ENCODE results near the gene RHD. TPM values are rescaled to one million over a fixed set of nuclear protein-coding genes. Genes with fewer than 3 reads are reported as not detected.
A peak's percentile ranks its signal among the peaks of the same experiment; 100 is the strongest.
"Not testable (repeated sequence)": the region's sequence is repeated elsewhere in the genome, so short reads cannot be mapped to it uniquely, and the experiment has no call there.

RHD gene
- total RNA-seq: not detected

GRCh38 chr1:25272238-25272637, at the start of gene RHD:
RHD (plus strand) TSS chr1:25272509; CDS start chr1:25272548, 39 bp downstream.
- H3K4me3 ChIP-seq; H3K36me3 ChIP-seq; DNase-seq (ENCODE audit: low spot score); ATAC-seq (ENCODE audit: insufficient number of reproducible peaks, low FRiP score, low read depth); H3K27ac ChIP-seq; H3K9me3 ChIP-seq; H3K27me3 ChIP-seq (replicated peaks; ENCODE audit: insufficient read depth); H3K4me1 ChIP-seq (ENCODE audit: control insufficient read depth in 1 of 2, low read depth in 2 of 2): not testable (repeated sequence)

GRCh38 chr1:25222606-25223005, 49.7 kb upstream of the RHD start:
- Histone ChIP-seq H3K9me3 (no peaks in the 10 kb centered on the region), H3K4me3 (no peak overlapping the region), H3K27ac (no peak overlapping the region), H3K36me3 (peaks cover 52% of the 10 kb centered on the region), H3K27me3 (replicated peaks; ENCODE audit: insufficient read depth) (no peaks in the 10 kb centered on the region), H3K4me1 (ENCODE audit: control insufficient read depth in 1 of 2, low read depth in 2 of 2) (no peaks in the 10 kb centered on the region)
- ATAC-seq (ENCODE audit: insufficient number of reproducible peaks, low FRiP score, low read depth): no peak
- no peak for DNase-seq (ENCODE audit: low spot score)
- no peak for TF ChIP-seq CTCF (IDR thresholded peaks at IDR 0.05)

GRCh38 chr1:25223471-25223870, 48.8 kb upstream of the RHD start:
- H3K9me3 ChIP-seq: no peaks in the 10 kb centered on the region
- DNase-seq (ENCODE audit: low spot score): no peak
- H3K4me3 ChIP-seq: no peak overlapping the region
- no peaks in the 10 kb centered on the region for H3K27me3 ChIP-seq (replicated peaks; ENCODE audit: insufficient read depth)
- H3K27ac ChIP-seq: no peak overlapping the region
- no peaks in the 10 kb centered on the region for H3K4me1 ChIP-seq (ENCODE audit: control insufficient read depth in 1 of 2, low read depth in 2 of 2)
- peaks cover 60% of the 10 kb centered on the region for H3K36me3 ChIP-seq
- no peak for TF ChIP-seq CTCF (IDR thresholded peaks at IDR 0.05)
- no peak for ATAC-seq (ENCODE audit: insufficient number of reproducible peaks, low FRiP score, low read depth)

GRCh38 chr1:25232027-25232865, 40.1 kb upstream of the RHD start, which contains the start of gene SYF2:
SYF2 (minus strand) TSS chr1:25232502; CDS start chr1:25232467, 35 bp downstream.
- peak within 1 kb of the TSS; percentile 85 to 94 for H3K27ac ChIP-seq
- no peak for TF ChIP-seq CTCF (IDR thresholded peaks at IDR 0.05)
- no peaks in the 10 kb centered on the region for H3K9me3 ChIP-seq
- H3K4me1 ChIP-seq (ENCODE audit: control insufficient read depth in 1 of 2, low read depth in 2 of 2): peaks cover 15 to 23% of the 10 kb centered on the region in 2 donors
- ATAC-seq (ENCODE audit: insufficient number of reproducible peaks, low FRiP score, low read depth): peak; percentile 94
- H3K36me3 ChIP-seq: peaks cover 23% of the 10 kb centered on the region
- peak within 1 kb of the TSS; percentile 83 for H3K4me3 ChIP-seq
- DNase-seq (ENCODE audit: low spot score): peak; percentile 75
- no peaks in the 10 kb centered on the region for H3K27me3 ChIP-seq (replicated peaks; ENCODE audit: insufficient read depth)

- no peaks in the 10 kb centered on the region for H3K27me3 ChIP-seq (replicated peaks; ENCODE audit: insufficient read depth)
- TF ChIP-seq CTCF (IDR thresholded peaks at IDR 0.05): no peak
- peak; percentile 48 for ATAC-seq (ENCODE audit: insufficient number of reproducible peaks, low FRiP score, low read depth)
These were observed 39.2 kb upstream of the RHD start for GRCh38 chr1:25232866-25233784.

GRCh38 chr1:25235411-25235810, 36.9 kb upstream of the RHD start:
- not testable (repeated sequence) for H3K36me3 ChIP-seq; H3K9me3 ChIP-seq; H3K4me3 ChIP-seq; ATAC-seq (ENCODE audit: insufficient number of reproducible peaks, low FRiP score, low read depth); DNase-seq (ENCODE audit: low spot score); H3K27me3 ChIP-seq (replicated peaks; ENCODE audit: insufficient read depth); H3K27ac ChIP-seq
- H3K4me1 ChIP-seq (ENCODE audit: control insufficient read depth in 1 of 2, low read depth in 2 of 2): peaks cover 18 to 34% of the 10 kb centered on the region in 2 donors

More at GRCh38 chr1:25232866-25233784, 39.2 kb upstream of the RHD start:
- H3K36me3 ChIP-seq: peaks cover 17% of the 10 kb centered on the region
- H3K9me3 ChIP-seq: no peaks in the 10 kb centered on the region
- peaks cover 15 to 23% of the 10 kb centered on the region in 2 donors for H3K4me1 ChIP-seq (ENCODE audit: control insufficient read depth in 1 of 2, low read depth in 2 of 2)
- H3K27ac ChIP-seq: peak overlapping the region; percentile 85 to 94
- H3K4me3 ChIP-seq: peak overlapping the region; percentile 83
- peak; percentile 71 for DNase-seq (ENCODE audit: low spot score)

- not testable (repeated sequence) for H3K36me3 ChIP-seq; H3K4me3 ChIP-seq; ATAC-seq (ENCODE audit: insufficient number of reproducible peaks, low FRiP score, low read depth); DNase-seq (ENCODE audit: low spot score); H3K27me3 ChIP-seq (replicated peaks; ENCODE audit: insufficient read depth); H3K27ac ChIP-seq; H3K9me3 ChIP-seq
- peaks cover 20 to 42% of the 10 kb centered on the region in 2 donors for H3K4me1 ChIP-seq (ENCODE audit: control insufficient read depth in 1 of 2, low read depth in 2 of 2)
These were observed 36.0 kb upstream of the RHD start for GRCh38 chr1:25236261-25236660.
